Fibroblast of peridontal ligament (primary cell): ENCODE measurements around the gene CYP4V2.

Experiments
- DNase-seq: peaks from one replicate; pipeline ENCODE4 v3.0.0-alpha.2; 2010; ENCODE audit errors: extremely low read depth

Gene CYP4V2

GRCh38 chr4:186191200-186192065 lies at the start of gene CYP4V2:
Gene CYP4V2, plus strand, starts transcription at chr4:186191567. Its CDS starts 257 bp downstream, at chr4:186191824.
- peak; percentile 71 for DNase-seq

GRCh38 chr4:186144198-186144945 lies 47.0 kb upstream of the CYP4V2 start:
- DNase-seq, result peak; percentile 47

GRCh38 chr4:186144946-186145569 lies 46.3 kb upstream of the CYP4V2 start:
- DNase-seq, result peak; percentile 50

GRCh38 chr4:186146458-186146857 lies 44.9 kb upstream of the CYP4V2 start:
- DNase-seq, result no peak

GRCh38 chr4:186148336-186148975 lies 42.9 kb upstream of the CYP4V2 start:
- no peak for DNase-seq

GRCh38 chr4:186149872-186150271 lies 41.5 kb upstream of the CYP4V2 start:
- DNase-seq, result peak; percentile 8

- DNase-seq, result no peak
Measured at GRCh38 chr4:186150926-186151325, 40.4 kb upstream of the CYP4V2 start.

- DNase-seq, result no peak
Measured at GRCh38 chr4:186151499-186151898, 39.9 kb upstream of the CYP4V2 start.

- DNase-seq, result no peak
Measured at GRCh38 chr4:186158021-186158813, 33.1 kb upstream of the CYP4V2 start.

- DNase-seq, result no peak
Measured at GRCh38 chr4:186158966-186159365, 32.4 kb upstream of the CYP4V2 start.

- no peak for DNase-seq
Measured at GRCh38 chr4:186159613-186160012, 31.8 kb upstream of the CYP4V2 start.

GRCh38 chr4:186161138-186161537 lies 30.2 kb upstream of the CYP4V2 start:
- DNase-seq, result no peak

GRCh38 chr4:186166852-186167512 lies 24.4 kb upstream of the CYP4V2 start:
- no peak for DNase-seq

GRCh38 chr4:186167605-186168004 lies 23.8 kb upstream of the CYP4V2 start:
- DNase-seq, result no peak

GRCh38 chr4:186168750-186169149 lies 22.6 kb upstream of the CYP4V2 start:
- DNase-seq, result no peak

GRCh38 chr4:186169333-186169944 lies 21.9 kb upstream of the CYP4V2 start:
- DNase-seq, result no peak

- no peak for DNase-seq
Measured at GRCh38 chr4:186169945-186170802, 21.2 kb upstream of the CYP4V2 start.

- no peak for DNase-seq
Measured at GRCh38 chr4:186170966-186171365, 20.4 kb upstream of the CYP4V2 start.

- no peak for DNase-seq
Measured at GRCh38 chr4:186172546-186172945, 18.8 kb upstream of the CYP4V2 start.
